ENCODE data around the gene CLCN4.

- TF ChIP-seq POLR2A (IDR thresholded peaks at IDR 0.05) (no peak), CTCF (IDR thresholded peaks at IDR 0.05) (no peak), POLR2AphosphoS5 (IDR thresholded peaks at IDR 0.05) (no peak), EP300 (IDR thresholded peaks at IDR 0.05) (no peak)
These were observed 18.6 kb downstream of the CLCN4 start for GRCh38 chrX:10175319-10175871.

Measured in suprapubic skin (tissue), 4 donors.